Nephron (organoid): Measurements from ENCODE around the gene VKORC1.

ENCODE experiments used
- H3K27ac Mint-ChIP-seq, 3 experiments: 2 replicates each; pipeline ENCODE4 v1.8.0; 2020; ENCODE audit warnings: mixed read lengths in 3 of 3, mild to moderate bottlenecking in 2 of 3, moderate library complexity in 1 of 3
- H3K27me3 Mint-ChIP-seq: 2 replicates; pipeline ENCODE4 v1.8.0; 2021; ENCODE audit warnings: low read depth, mild to moderate bottlenecking, moderate library complexity, mixed read lengths
- H3K36me3 Mint-ChIP-seq: 2 replicates; pipeline ENCODE4 v1.8.0; 2020; ENCODE audit warnings: low read depth, mixed read lengths
- H3K4me1 Mint-ChIP-seq: 2 replicates; pipeline ENCODE4 v1.8.0; 2020; ENCODE audit warnings: mixed read lengths
- H3K4me3 Mint-ChIP-seq, 3 experiments: 2 replicates each; pipeline ENCODE4 v1.8.0; 2020; ENCODE audit warnings: mild to moderate bottlenecking in 3 of 3, mixed read lengths in 3 of 3, moderate library complexity in 2 of 3
- H3K9me3 Mint-ChIP-seq: 2 replicates; pipeline ENCODE4 v1.8.0; 2020; ENCODE audit warnings: mixed read lengths
- TF ChIP-seq, protein P1 (sequence below), 3 experiments: fragments of 200-600 bp; sonication (generic); IDR thresholded peaks; one replicate each; pipeline ENCODE4 v1.5.0; 2021; ENCODE audit warnings: antibody characterized with exemption in 3 of 3; ENCODE audit not compliant: unreplicated experiment in 3 of 3

The VKORC1 gene

GRCh38 chr16:31125844-31126243 lies 31.2 kb upstream of the VKORC1 start:
- Mint-ChIP-seq H3K9me3 (no peaks in the 10 kb centered on the region), H3K27me3 (no peaks in the 10 kb centered on the region), H3K4me1 (no peaks in the 10 kb centered on the region), H3K27ac (peak overlapping the region in 1 of 3 experiments; percentile 3), H3K36me3 (peaks cover 32% of the 10 kb centered on the region), H3K4me3 (no peak overlapping the region)
- TF ChIP-seq, protein P1, sequence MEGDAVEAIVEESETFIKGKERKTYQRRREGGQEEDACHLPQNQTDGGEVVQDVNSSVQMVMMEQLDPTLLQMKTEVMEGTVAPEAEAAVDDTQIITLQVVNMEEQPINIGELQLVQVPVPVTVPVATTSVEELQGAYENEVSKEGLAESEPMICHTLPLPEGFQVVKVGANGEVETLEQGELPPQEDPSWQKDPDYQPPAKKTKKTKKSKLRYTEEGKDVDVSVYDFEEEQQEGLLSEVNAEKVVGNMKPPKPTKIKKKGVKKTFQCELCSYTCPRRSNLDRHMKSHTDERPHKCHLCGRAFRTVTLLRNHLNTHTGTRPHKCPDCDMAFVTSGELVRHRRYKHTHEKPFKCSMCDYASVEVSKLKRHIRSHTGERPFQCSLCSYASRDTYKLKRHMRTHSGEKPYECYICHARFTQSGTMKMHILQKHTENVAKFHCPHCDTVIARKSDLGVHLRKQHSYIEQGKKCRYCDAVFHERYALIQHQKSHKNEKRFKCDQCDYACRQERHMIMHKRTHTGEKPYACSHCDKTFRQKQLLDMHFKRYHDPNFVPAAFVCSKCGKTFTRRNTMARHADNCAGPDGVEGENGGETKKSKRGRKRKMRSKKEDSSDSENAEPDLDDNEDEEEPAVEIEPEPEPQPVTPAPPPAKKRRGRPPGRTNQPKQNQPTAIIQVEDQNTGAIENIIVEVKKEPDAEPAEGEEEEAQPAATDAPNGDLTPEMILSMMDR (IDR thresholded peaks at IDR 0.05; ENCODE audit: unreplicated experiment in 3 of 3), result no peak

DNA sequence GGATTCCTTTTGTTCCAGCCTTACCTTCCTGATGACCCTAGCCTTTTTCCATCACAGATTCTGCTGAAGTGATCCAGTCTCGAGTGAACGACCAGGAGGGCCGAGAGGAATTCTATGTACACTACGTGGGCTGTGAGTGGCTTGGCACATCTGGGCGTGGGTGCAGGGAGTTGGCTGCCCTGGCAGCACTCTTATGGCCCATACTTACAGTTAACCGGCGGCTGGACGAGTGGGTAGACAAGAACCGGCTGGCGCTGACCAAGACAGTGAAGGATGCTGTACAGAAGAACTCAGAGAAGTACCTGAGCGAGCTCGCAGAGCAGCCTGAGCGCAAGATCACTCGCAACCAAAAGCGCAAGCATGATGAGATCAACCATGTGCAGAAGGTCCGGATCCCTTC lies 25.5 kb upstream of the VKORC1 start:
- Mint-ChIP-seq H3K9me3 (no peaks in the 10 kb centered on the region), H3K36me3 (peaks cover 33% of the 10 kb centered on the region), H3K4me3 (peak overlapping the region in 2 of 3 experiments; percentile 15 to 56), H3K27ac (no peak overlapping the region), H3K4me1 (peaks cover 9% of the 10 kb centered on the region), H3K27me3 (no peaks in the 10 kb centered on the region)
- TF ChIP-seq, protein P1 (IDR thresholded peaks at IDR 0.05; ENCODE audit: unreplicated experiment in 3 of 3), result no peak

- Mint-ChIP-seq H3K27ac (peak overlapping the region; percentile 89 to 97 (median 95)), H3K36me3 (peaks cover 30% of the 10 kb centered on the region), H3K27me3 (no peaks in the 10 kb centered on the region), H3K9me3 (no peaks in the 10 kb centered on the region), H3K4me3 (peak overlapping the region; percentile 87 to 92 (median 88)), H3K4me1 (peaks cover 9% of the 10 kb centered on the region)
- TF ChIP-seq, protein P1 (IDR thresholded peaks at IDR 0.05; ENCODE audit: unreplicated experiment in 3 of 3), result no peak
Observed at GRCh38 chr16:31118223-31119155, 23.9 kb upstream of the VKORC1 start.

DNA sequence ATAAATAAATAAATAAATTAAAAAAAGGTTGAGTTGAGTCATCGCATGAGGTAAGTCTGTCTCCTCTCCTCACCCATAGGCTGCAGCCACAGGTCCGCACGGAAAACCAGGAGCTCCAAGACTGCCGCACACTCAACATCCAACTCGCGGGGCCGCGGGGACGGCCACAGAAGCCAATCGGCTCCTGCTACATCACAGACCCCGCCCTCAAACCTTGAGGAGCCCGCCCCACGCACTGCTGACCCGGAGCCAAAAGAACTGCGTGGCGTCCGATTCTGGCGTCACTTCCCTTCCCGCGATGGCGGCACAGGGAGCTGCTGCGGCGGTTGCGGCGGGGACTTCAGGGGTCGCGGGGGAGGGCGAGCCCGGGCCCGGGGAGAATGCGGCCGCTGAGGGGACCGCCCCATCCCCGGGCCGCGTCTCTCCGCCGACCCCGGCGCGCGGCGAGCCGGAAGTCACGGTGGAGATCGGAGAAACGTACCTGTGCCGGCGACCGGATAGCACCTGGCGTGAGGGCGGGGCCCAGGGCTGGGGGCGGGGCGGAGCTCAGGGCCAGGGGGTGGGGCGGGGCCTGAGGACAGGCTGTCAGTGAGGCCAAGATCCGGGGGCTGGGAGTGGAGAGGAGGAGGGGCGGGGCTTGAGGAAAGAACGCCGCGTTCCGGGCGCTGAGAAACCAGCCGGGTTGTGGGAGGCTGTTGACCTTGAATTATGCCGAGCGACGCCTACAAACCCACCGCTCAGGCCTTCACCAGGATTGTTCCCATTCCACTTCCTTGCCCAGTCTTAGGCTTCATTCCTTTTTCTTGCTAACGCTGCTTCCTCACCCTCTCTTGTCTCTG lies 23.0 kb upstream of the VKORC1 start, which contains the start of gene KAT8:
Gene KAT8 (plus strand): TSS at position 281 of the 839 bp plus-strand sequence. CDS start 18 bp downstream, at position 299.
- H3K27me3 Mint-ChIP-seq, result no peaks in the 10 kb centered on the region
- H3K27ac Mint-ChIP-seq, result peak within 1 kb of the TSS; percentile 89 to 97 (median 97)
- H3K36me3 Mint-ChIP-seq, result peaks cover 31% of the 10 kb centered on the region

GRCh38 chr16:31114468-31114867 lies 19.9 kb upstream of the VKORC1 start:
- Mint-ChIP-seq H3K4me3 (peak overlapping the region; percentile 10 to 44 (median 23)), H3K36me3 (peaks cover 27% of the 10 kb centered on the region), H3K9me3 (no peaks in the 10 kb centered on the region), H3K27me3 (no peaks in the 10 kb centered on the region), H3K27ac (peak overlapping the region in 2 of 3 experiments; percentile 31 to 74), H3K4me1 (peaks cover 12% of the 10 kb centered on the region)
- TF ChIP-seq, protein P1 (IDR thresholded peaks at IDR 0.05; ENCODE audit: unreplicated experiment in 3 of 3), result no peak

More for the DNA sequence above, 23.0 kb upstream of the VKORC1 start, which contains the start of gene KAT8:
- TF ChIP-seq, protein P1 (IDR thresholded peaks at IDR 0.05; ENCODE audit: unreplicated experiment in 3 of 3), result no peak
- Mint-ChIP-seq H3K4me3 (peak within 1 kb of the TSS; percentile 87 to 92 (median 88)), H3K4me1 (peaks cover 9% of the 10 kb centered on the region), H3K9me3 (no peaks in the 10 kb centered on the region)
